Measurements from ENCODE around the gene ACVR1. TPM values are rescaled to one million over a fixed set of nuclear protein-coding genes. Genes with fewer than 3 reads are reported as not detected.

Gene ACVR1
- total RNA-seq, 2 experiments from 2014 or later: 13.4 to 16.1 TPM

DNA sequence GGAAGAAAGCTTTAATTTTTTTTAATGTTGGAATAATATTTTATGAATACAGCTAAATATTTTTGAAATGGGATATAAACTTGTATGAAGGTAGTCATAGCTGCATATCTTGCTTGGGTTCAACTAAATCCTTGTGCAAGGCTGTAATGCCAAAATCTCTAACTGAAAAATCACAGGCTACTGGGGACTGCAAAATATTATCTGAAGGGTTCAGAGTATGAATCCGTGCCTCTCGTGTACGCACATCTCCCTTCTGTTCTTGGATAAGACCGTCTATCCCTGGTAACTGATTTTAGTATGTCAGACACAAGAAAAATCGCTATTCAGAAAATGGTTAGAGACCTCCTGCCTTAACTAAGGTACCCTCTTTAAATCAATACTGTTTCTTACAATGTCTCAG is 71.8 kb downstream of the ACVR1 start:
- ATAC-seq (ENCODE audit: low read depth): no peak
- Mint-ChIP-seq H3K27me3 (no peaks in the 10 kb centered on the region), H3K9me3 (peaks cover 2% of the 10 kb centered on the region), H3K36me3 (peaks cover 9% of the 10 kb centered on the region), H3K4me1 (peaks cover 4% of the 10 kb centered on the region), H3K4me3 (no peak overlapping the region), H3K27ac (no peak overlapping the region)
- POLR2A ChIA-PET: interaction anchor here (0.5 kb wide), 1 partner anchor 113 kb away, joined by 4 read pairs; no protein-coding TSS in a partner anchor
- no peak for DNase-seq

DNA sequence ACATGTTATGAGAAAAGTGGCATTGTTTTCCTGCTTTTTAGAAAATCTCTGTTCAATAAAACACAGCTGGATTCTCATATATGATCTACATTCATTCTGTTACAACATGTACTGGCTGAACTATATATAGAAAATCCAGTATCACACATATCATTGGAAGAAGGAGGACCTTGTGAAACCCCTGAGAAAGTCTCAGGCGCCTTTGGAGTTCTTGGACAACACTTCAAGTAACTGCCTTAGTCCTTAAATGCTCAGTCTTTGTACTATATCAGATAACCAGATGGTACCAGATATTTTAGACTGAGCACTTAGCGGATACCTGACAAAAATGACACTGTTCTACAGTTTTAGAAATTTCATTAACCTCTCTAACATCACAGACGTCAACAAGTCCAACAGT is 72.2 kb downstream of the ACVR1 start:
- H3K9me3 Mint-ChIP-seq: no peaks in the 10 kb centered on the region

DNA sequence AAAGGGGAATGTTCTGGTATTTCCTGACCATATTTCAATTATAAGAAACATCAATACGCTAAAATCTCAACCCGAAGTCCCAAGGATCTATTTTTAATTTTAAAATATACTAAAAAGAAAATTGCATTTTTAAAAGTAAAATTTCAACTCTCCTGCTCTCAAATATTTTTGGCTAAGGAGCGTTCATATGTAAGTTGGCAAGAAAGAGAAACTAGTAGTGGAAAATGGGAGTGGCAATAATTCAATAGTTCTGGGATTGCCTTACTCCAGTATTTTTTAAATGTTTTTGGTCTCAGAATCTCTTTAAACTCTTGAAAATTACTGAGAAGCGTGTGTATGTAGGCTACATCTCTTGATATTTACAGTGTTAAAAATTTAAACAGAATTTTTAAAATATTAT is 72.7 kb downstream of the ACVR1 start:
- POLR2A ChIA-PET: no interaction called here

More for the DNA sequence above, 72.2 kb downstream of the ACVR1 start:
- Mint-ChIP-seq H3K27ac (no peak overlapping the region), H3K4me3 (no peak overlapping the region), H3K27me3 (no peaks in the 10 kb centered on the region), H3K36me3 (peaks cover 9% of the 10 kb centered on the region), H3K4me1 (peaks cover 4% of the 10 kb centered on the region)
- POLR2A ChIA-PET: interaction anchor here (0.5 kb wide), 1 partner anchor 113 kb away, joined by 4 read pairs; no protein-coding TSS in a partner anchor
- ATAC-seq (ENCODE audit: low read depth) (no peak), DNase-seq (no peak)

DNA sequence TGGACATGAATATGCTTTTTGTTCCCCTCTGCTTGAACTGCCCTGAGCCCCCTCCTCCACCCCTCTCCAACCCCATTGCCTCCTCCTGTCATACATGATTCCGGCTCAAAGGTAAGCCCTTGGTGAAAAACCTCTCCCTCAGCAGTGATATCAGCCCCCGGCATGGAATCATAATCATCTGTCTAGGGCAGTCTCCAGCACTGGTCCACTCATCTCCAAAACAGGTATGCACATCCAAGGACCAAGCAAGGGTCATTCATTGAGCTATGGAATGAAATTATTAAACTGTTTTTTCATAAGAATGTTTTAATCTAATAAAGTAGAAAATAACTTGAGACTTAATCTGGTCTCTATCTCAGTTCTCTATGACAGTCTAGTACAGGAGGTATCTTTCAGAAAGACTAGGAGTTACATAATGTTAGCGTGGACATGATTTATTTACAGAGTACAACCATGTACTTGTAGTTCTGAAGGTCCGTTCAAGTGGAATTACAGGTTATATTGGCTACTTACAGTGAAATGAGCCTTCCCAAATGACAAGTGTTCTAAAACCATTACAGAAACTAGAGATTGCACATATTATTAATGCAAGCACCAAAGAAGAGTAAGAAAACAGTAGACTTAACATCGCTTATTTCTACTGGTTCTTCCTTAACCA is 75.2 kb downstream of the ACVR1 start:
- Mint-ChIP-seq H3K27ac (no peak overlapping the region), H3K4me3 (no peak overlapping the region), H3K36me3 (peaks cover 11% of the 10 kb centered on the region), H3K4me1 (no peaks in the 10 kb centered on the region), H3K27me3 (no peaks in the 10 kb centered on the region), H3K9me3 (no peaks in the 10 kb centered on the region)
- DNase-seq: no peak
- POLR2A ChIA-PET: no interaction called here
- ATAC-seq (ENCODE audit: low read depth): no peak

More for the DNA sequence above, 72.7 kb downstream of the ACVR1 start:
- Mint-ChIP-seq H3K27ac (no peak overlapping the region), H3K4me1 (peaks cover 4% of the 10 kb centered on the region), H3K9me3 (no peaks in the 10 kb centered on the region), H3K36me3 (peaks cover 9% of the 10 kb centered on the region), H3K4me3 (no peak overlapping the region), H3K27me3 (no peaks in the 10 kb centered on the region)
- no peak for ATAC-seq (ENCODE audit: low read depth)
- no peak for DNase-seq

DNA sequence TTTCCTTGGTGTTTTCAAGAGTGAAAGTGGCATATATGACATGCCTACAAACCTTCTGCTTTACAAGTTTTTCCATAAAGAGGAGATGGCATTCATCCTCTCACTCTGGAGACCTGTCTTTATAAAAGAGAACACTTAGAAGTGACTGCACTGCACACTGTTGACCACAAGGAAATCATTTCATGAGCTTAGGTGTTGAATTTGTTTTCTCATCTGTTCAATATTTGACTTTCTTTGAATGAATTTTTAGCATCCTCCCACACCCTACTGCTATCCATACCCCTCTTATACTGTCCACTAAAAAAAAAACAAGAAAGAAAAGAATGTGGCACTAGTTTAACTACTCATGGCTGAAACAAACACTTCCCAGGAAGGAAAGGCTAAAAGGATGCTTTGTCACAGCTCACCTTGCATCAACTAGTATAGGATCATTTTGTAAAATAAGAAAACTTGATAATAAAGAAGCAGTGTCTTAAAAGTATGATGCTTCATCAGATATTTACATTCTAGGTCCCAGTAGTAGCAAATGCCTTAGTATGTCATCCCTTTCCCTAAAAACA is 83.0 kb downstream of the ACVR1 start:
- Mint-ChIP-seq H3K4me3 (no peak overlapping the region), H3K9me3 (no peaks in the 10 kb centered on the region), H3K36me3 (peaks cover 11% of the 10 kb centered on the region), H3K4me1 (peaks cover 7% of the 10 kb centered on the region), H3K27me3 (no peaks in the 10 kb centered on the region), H3K27ac (no peak overlapping the region)
- DNase-seq (no peak), ATAC-seq (ENCODE audit: low read depth) (no peak)
- POLR2A ChIA-PET: no interaction called here

DNA sequence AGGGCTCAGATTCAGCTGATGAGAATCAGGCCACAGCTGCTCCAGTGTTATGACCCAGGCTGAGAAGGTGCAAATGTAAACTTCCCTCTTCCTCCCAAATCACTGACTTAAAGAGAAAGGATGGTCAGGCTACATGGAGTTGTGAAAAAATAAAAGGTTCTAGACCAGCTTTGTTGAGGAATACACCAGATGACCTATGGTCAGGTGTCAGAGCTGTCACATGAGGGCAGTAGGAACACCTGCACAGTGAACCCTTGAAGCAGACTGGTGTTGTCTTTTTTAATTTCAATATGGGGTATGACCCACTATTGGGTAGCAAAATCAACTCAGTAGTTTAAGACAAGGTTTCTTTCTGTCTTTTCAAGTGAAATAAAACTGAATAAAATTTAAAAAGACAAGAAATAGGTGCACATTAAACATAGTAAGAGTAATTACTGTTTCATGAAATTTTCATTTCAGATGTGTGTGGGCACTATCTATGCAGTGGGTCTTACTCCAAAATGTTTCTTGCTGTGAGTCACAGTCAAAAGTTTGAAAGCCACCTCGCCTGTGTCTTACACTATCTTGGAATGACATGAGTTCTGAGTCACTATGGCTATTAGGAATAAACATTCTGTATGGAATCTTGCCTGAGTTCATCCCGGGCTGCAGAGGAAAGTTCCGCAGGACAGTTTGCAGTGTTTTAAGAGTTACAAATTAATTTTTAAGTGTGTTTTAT is 83.6 kb downstream of the ACVR1 start:
- POLR2A ChIA-PET: no interaction called here
- H3K36me3 Mint-ChIP-seq: peaks cover 8% of the 10 kb centered on the region

DNA sequence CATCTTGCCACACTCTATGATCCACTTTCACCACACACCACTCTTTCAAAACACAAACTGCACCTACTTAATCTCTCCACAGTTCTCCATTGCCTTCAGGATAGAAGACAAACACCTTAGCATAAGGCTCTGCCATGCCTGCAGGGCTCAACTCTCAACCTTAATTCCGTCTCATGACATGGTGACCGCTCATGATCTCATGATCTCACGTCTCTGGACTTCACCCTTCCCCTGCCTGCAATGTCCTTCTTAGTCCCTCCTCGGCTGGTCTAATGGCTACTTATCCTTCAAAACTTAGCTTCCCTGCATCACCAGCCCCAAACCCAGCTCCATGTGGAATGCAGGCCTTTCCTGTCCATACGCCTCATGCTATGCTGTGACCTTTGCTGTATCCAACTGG is 85.3 kb downstream of the ACVR1 start:
- peaks cover 7% of the 10 kb centered on the region for H3K4me1 Mint-ChIP-seq
- H3K9me3 Mint-ChIP-seq: no peaks in the 10 kb centered on the region
- no peak overlapping the region for H3K27ac Mint-ChIP-seq
- H3K36me3 Mint-ChIP-seq: peaks cover 7% of the 10 kb centered on the region
- no peak for ATAC-seq (ENCODE audit: low read depth)
- DNase-seq: no peak
- H3K27me3 Mint-ChIP-seq: no peaks in the 10 kb centered on the region
- no peak overlapping the region for H3K4me3 Mint-ChIP-seq
- POLR2A ChIA-PET: no interaction called here

More for the DNA sequence above, 83.6 kb downstream of the ACVR1 start:
- H3K27ac Mint-ChIP-seq: no peak overlapping the region
- peaks cover 7% of the 10 kb centered on the region for H3K4me1 Mint-ChIP-seq
- ATAC-seq (ENCODE audit: low read depth) (no peak), DNase-seq (no peak)
- no peaks in the 10 kb centered on the region for H3K9me3 Mint-ChIP-seq
- H3K27me3 Mint-ChIP-seq: no peaks in the 10 kb centered on the region
- no peak overlapping the region for H3K4me3 Mint-ChIP-seq

DNA sequence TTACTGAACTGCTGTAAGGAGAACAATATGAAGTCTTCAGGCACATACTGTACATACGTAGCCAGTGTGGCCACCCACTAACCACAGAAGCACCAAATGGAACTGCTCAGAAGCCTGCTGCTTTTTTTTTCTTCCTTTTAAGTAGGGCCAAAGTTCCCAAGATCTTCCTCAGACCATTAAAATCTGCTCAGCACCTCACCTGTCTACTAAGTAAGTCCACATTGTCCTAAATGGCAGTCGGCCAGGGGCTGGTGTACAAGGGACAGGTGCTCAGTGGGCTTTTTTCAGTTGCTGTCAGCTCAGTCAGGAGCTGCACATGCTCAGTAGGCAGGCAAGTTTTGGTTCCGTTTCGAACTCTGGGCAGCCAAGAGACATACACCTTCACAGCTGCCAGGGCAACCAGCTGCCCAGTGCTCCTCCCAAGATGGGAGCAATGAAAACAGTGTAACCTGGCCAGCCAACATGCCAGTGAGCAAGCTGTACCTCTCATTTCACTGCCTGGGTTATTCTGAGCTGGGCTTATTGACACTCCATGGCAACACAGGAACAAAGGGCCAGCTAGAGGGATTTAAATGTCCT is 86.1 kb downstream of the ACVR1 start:
- Mint-ChIP-seq H3K4me1 (peaks cover 7% of the 10 kb centered on the region), H3K9me3 (no peaks in the 10 kb centered on the region), H3K27me3 (no peaks in the 10 kb centered on the region), H3K27ac (no peak overlapping the region), H3K4me3 (no peak overlapping the region), H3K36me3 (peaks cover 7% of the 10 kb centered on the region)
- peak; percentile 78 for ATAC-seq (ENCODE audit: low read depth)
- POLR2A ChIA-PET: interaction anchor here (0.5 kb wide), 1 partner anchor 107 kb away, joined by 3 read pairs; no protein-coding TSS in a partner anchor
- DNase-seq: peak; percentile 31

DNA sequence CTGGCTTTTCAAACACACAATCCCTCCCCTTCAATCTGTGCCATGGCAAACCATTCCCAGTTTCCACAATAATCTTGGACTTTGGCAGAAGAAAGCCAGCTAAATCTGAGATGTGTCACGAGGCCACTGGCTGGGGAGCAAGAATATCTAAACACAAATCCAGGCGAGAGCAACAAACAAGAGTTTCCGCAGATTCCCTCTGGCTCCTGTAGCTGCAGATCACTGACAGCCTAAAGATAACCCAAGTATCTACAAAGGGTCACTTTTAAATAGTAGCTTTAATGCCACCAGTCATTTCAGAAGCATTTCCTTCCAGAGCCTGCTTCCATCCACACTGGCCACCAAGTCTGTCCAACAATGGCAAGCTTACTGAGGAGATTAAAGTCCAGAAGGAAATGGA is 86.9 kb downstream of the ACVR1 start:
- Mint-ChIP-seq H3K9me3 (no peaks in the 10 kb centered on the region), H3K27me3 (no peaks in the 10 kb centered on the region), H3K27ac (no peak overlapping the region), H3K4me3 (no peak overlapping the region), H3K4me1 (peaks cover 10% of the 10 kb centered on the region), H3K36me3 (peaks cover 7% of the 10 kb centered on the region)
- no peak for ATAC-seq (ENCODE audit: low read depth)
- POLR2A ChIA-PET: no interaction called here
- no peak for DNase-seq

DNA sequence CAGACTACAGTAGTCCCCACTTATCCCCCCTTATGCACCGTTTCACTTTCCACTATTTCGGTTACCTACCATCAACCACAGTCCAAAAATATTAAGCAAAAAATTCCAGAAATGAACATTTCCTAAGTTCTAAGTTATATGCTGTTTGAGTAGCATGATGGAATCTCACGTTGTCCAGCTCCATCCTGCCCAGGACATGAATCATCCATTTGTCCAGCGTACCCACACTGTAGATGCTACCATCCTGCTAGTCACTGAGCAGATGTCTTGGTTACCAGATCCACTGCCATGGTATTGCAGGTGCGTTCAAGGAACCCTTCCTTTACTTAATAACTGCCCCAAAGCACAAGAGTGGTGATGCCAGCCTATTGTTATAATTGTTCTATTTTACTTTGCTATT is 87.9 kb downstream of the ACVR1 start:
- no peaks in the 10 kb centered on the region for H3K9me3 Mint-ChIP-seq

DNA sequence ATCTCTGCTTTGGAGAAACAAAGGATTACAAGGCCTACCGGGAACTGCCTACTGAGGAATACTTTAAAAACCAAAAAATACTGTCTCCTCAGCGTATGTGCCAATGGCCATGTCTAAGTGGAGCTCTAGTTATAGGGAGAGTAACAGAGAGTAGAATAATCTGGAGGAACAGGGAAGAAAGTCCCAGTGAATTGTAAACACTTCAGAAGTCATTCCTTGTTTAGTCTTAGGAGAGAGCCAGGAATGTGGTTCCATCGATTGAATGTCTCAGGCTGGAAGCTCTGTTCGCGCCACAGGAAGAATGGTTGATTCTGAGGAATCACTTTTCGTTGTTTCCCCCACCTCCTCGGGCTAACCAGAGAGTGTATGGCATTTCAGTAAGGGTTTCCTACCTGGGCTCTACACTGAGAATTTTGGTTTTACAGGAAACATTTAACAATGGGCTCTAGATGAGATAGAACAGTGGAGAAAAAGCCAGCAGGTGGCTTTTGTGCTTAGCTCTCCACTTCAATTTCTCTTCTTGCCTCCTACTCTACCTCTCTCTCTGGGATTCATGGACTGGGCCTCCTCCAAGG is 88.7 kb downstream of the ACVR1 start:
- POLR2A ChIA-PET: interaction anchor here (0.5 kb wide), 1 partner anchor 166 kb away, joined by 6 read pairs; no protein-coding TSS in a partner anchor
- Mint-ChIP-seq H3K4me1 (peaks cover 17% of the 10 kb centered on the region), H3K36me3 (peaks cover 4% of the 10 kb centered on the region), H3K27me3 (no peaks in the 10 kb centered on the region), H3K4me3 (no peak overlapping the region), H3K9me3 (no peaks in the 10 kb centered on the region), H3K27ac (no peak overlapping the region)
- ATAC-seq (ENCODE audit: low read depth) (no peak), DNase-seq (no peak)

More for the DNA sequence above, 87.9 kb downstream of the ACVR1 start:
- Mint-ChIP-seq H3K27me3 (no peaks in the 10 kb centered on the region), H3K27ac (no peak overlapping the region), H3K4me1 (peaks cover 15% of the 10 kb centered on the region), H3K36me3 (peaks cover 8% of the 10 kb centered on the region), H3K4me3 (no peak overlapping the region)
- DNase-seq (no peak), ATAC-seq (ENCODE audit: low read depth) (no peak)
- POLR2A ChIA-PET: interaction anchor here (0.5 kb wide), 1 partner anchor 165 kb away, joined by 6 read pairs; no protein-coding TSS in a partner anchor

DNA sequence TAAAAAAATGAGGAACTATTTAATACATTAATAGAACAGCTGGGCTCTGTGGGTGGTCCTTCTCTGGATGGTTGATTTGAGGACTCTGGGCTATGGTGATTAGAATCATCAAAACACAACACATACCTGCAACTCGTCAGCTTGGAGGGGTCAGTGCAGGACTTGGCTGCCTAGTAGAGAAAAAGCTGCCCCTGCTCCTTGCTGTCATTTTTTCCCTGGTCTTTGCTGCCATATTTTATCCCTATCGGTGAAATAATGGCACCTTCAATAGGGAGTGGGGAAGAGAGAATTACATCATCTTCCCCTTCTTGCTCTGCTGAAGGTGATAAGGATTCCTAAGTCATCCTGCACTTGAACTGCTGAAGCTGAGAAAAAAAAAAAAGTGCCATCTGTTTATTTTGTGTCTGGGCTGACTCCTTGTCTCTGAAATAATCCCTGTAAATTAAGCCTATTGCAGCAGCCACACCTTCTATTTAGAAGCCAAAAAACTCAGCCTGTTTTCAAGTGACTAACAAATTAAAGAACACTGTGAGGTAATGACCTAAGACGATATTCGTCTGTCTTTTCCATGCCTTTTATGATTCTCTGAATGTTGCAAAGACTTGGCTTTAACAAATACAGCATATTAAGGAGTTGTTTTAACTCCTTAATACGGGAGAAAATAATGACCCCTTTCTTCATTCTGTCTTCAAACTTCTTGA is 89.3 kb downstream of the ACVR1 start:
- Mint-ChIP-seq H3K4me1 (peaks cover 22% of the 10 kb centered on the region), H3K9me3 (no peaks in the 10 kb centered on the region), H3K27ac (no peak overlapping the region), H3K27me3 (no peaks in the 10 kb centered on the region), H3K36me3 (peaks cover 4% of the 10 kb centered on the region), H3K4me3 (no peak overlapping the region)
- DNase-seq: no peak
- ATAC-seq (ENCODE audit: low read depth): no peak
- POLR2A ChIA-PET: no interaction called here

Measured in activated naive CD8-positive, alpha-beta T cell treated with anti-CD3 and anti-CD28 coated beads, Interleukin-2, amount 10 ng/mL, durations not matched to agents 7 days and 5 days (primary cell).